GM21528 (cell line): Measurements from ENCODE around the gene HNF1B.

Experiments used
- ATAC-seq: cut with Tn5 transposase; IDR thresholded peaks from one replicate; pipeline ENCODE4 v1.9.1; 2021; ENCODE audit warnings: mild to moderate bottlenecking, moderate library complexity; ENCODE audit not compliant: unreplicated experiment, low FRiP score

Gene HNF1B

GRCh38 chr17:37674511-37674910 lies 70.3 kb downstream of the HNF1B start:
- no peak for ATAC-seq

GRCh38 chr17:37673386-37673785 lies 71.5 kb downstream of the HNF1B start:
- no peak for ATAC-seq

- no peak for ATAC-seq
Measured at GRCh38 chr17:37672548-37673078, 72.2 kb downstream of the HNF1B start.

- no peak for ATAC-seq
Measured at GRCh38 chr17:37671824-37672547, 72.9 kb downstream of the HNF1B start.

GRCh38 chr17:37671028-37671823 lies 73.6 kb downstream of the HNF1B start:
- no peak for ATAC-seq

- ATAC-seq = no peak
Measured at GRCh38 chr17:37667039-37667438, 77.8 kb downstream of the HNF1B start.

GRCh38 chr17:37664214-37664613 lies 80.6 kb downstream of the HNF1B start:
- no peak for ATAC-seq

GRCh38 chr17:37662353-37662752 lies 82.5 kb downstream of the HNF1B start:
- ATAC-seq = no peak

GRCh38 chr17:37661400-37662014 lies 83.4 kb downstream of the HNF1B start:
- no peak for ATAC-seq

- no peak for ATAC-seq
Measured at GRCh38 chr17:37659925-37660324, 84.9 kb downstream of the HNF1B start.

GRCh38 chr17:37657202-37657601 lies 87.7 kb downstream of the HNF1B start:
- no peak for ATAC-seq

- no peak for ATAC-seq
Measured at GRCh38 chr17:37651849-37652248, 93.0 kb downstream of the HNF1B start.

GRCh38 chr17:37650419-37651003 lies 94.3 kb downstream of the HNF1B start:
- no peak for ATAC-seq

- ATAC-seq = no peak
Measured at GRCh38 chr17:37648555-37648954, 96.3 kb downstream of the HNF1B start.

GRCh38 chr17:37647856-37648255 lies 97.0 kb downstream of the HNF1B start:
- ATAC-seq = no peak

GRCh38 chr17:37643869-37644268 lies 101.0 kb downstream of the HNF1B start:
- no peak for ATAC-seq

GRCh38 chr17:37643118-37643766 lies 101.6 kb downstream of the HNF1B start, which contains the start of gene DDX52:
Gene DDX52, minus strand, starts transcription at chr17:37643446. Its CDS starts 26 bp downstream, at chr17:37643420.
- peak; percentile 82 for ATAC-seq

- peak; percentile 13 for ATAC-seq
Measured at GRCh38 chr17:37642681-37643080, 102.2 kb downstream of the HNF1B start.

- ATAC-seq = no peak
Measured at GRCh38 chr17:37640015-37640414, 104.8 kb downstream of the HNF1B start.

GRCh38 chr17:37637956-37638355 lies 106.9 kb downstream of the HNF1B start:
- no peak for ATAC-seq
